GM12878 (cell line): ENCODE measurements around the gene CAPN2.

Experiments
- BRCA1 ChIP-seq: IDR thresholded peaks from 2 replicates; pipeline ENCODE4 v1.6.1; 2011; ENCODE audit warnings: low read depth, low read length, improper control_type of control experiment
- ESRRA ChIP-seq: IDR thresholded peaks from 2 replicates; pipeline ENCODE4 v1.6.1; 2012; ENCODE audit warnings: mild to moderate bottlenecking, low read length, improper control_type of control experiment
- FOXM1 ChIP-seq: IDR thresholded peaks from 2 replicates; pipeline ENCODE4 v1.6.1; 2012; ENCODE audit warnings: low read depth, mild to moderate bottlenecking, inconsistent platforms, low read length, moderate library complexity
- PAX8 ChIP-seq: fragments of 450-650 bp; IDR thresholded peaks from 2 replicates; pipeline ENCODE4 v1.6.1; 2017; ENCODE audit warnings: mild to moderate bottlenecking, moderate library complexity
- POLR2A ChIP-seq: IDR thresholded peaks from 2 replicates; pipeline ENCODE4 v1.6.1; 2011; ENCODE audit warnings: low read depth, mild to moderate bottlenecking, low read length
- POLR2AphosphoS5 ChIP-seq: IDR thresholded peaks from 2 replicates; pipeline ENCODE4 v1.6.1; 2011; ENCODE audit warnings: mild to moderate bottlenecking, low read length, inconsistent platforms
- RAD21 ChIP-seq: IDR thresholded peaks from 2 replicates; pipeline ENCODE4 v1.6.1; 2011; ENCODE audit warnings: mild to moderate bottlenecking, low read depth, low read length, moderate library complexity; ENCODE audit not compliant: insufficient read depth
- SPI1 ChIP-seq: IDR thresholded peaks from 2 replicates; pipeline ENCODE4 v1.6.1; 2011; ENCODE audit warnings: low read depth, mild to moderate bottlenecking, low read length, moderate library complexity, borderline replicate concordance; ENCODE audit not compliant: insufficient read depth
- TCF12 ChIP-seq: IDR thresholded peaks from 2 replicates; pipeline ENCODE4 v1.6.1; 2011; ENCODE audit warnings: low read depth, mild to moderate bottlenecking, low read length
- YBX1 ChIP-seq: fragments of 450-650 bp; IDR thresholded peaks from 2 replicates; pipeline ENCODE4 v1.6.1; 2016; ENCODE audit warnings: antibody characterized with exemption
- TF ChIP-seq, protein P1 (sequence below): IDR thresholded peaks from 2 replicates; pipeline ENCODE4 v1.6.1; 2012; ENCODE audit warnings: low read depth, low read length, improper control_type of control experiment
- TF ChIP-seq, protein P2 (sequence below), 3 experiments: IDR thresholded peaks in 2 of 3; conservative IDR thresholded peaks in 1 of 3; 2 replicates each; pipeline ENCODE4 v1.5.1; 2011; ENCODE audit warnings: low read depth in 3 of 3, low read length in 3 of 3, mild to moderate bottlenecking in 3 of 3, control low read depth in 2 of 3, moderate library complexity in 2 of 3, inconsistent platforms in 1 of 3, mixed read lengths in 1 of 3; ENCODE audit not compliant: control insufficient read depth in 2 of 3, insufficient read depth in 1 of 3; ENCODE audit errors: extremely low read depth in 1 of 3
- TF ChIP-seq, protein P3 (sequence below): IDR thresholded peaks from 2 replicates; pipeline ENCODE4 v1.6.1; 2012; ENCODE audit warnings: mild to moderate bottlenecking, low read depth, low read length

DNA sequence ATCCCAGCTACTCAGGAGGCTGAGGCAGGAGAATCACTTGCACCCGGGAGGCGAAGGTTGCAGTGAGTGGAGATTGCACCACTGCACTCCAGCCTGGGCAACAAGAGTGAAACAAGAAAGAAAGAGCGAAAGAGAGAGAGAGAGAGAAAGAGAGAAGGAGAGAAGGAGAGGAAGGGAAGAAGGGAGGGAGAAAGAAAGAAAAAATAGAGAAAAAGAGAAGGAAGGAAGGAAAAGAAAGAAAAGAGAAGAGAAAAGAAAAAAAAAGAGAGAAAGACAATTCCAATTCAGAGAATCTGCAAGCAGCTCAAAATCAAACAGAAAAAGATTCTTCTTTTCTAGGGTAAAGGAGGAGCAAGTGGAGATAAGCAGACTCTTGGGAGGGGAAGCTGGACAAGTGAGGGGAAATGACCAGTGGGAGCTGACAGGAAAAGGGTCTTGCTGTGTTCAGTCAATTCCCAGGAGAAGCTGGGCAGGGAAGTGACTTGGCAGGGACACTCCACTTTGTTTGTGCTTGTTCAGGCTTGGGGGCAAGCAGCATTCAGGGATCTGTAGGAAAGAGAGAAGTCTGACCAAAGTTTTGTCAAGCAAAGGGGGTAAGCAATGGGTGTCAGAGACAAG is 3.6 kb upstream of the CAPN2 start:
- TF ChIP-seq TCF12 = no peak
- no peak for TF ChIP-seq BRCA1
- TF ChIP-seq YBX1 = no peak
- TF ChIP-seq FOXM1 = no peak
- TF ChIP-seq POLR2AphosphoS5 = no peak
- TF ChIP-seq, protein P1, sequence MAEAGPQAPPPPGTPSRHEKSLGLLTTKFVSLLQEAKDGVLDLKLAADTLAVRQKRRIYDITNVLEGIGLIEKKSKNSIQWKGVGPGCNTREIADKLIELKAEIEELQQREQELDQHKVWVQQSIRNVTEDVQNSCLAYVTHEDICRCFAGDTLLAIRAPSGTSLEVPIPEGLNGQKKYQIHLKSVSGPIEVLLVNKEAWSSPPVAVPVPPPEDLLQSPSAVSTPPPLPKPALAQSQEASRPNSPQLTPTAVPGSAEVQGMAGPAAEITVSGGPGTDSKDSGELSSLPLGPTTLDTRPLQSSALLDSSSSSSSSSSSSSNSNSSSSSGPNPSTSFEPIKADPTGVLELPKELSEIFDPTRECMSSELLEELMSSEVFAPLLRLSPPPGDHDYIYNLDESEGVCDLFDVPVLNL = no peak
- TF ChIP-seq ESRRA = no peak
- TF ChIP-seq, protein P2, sequence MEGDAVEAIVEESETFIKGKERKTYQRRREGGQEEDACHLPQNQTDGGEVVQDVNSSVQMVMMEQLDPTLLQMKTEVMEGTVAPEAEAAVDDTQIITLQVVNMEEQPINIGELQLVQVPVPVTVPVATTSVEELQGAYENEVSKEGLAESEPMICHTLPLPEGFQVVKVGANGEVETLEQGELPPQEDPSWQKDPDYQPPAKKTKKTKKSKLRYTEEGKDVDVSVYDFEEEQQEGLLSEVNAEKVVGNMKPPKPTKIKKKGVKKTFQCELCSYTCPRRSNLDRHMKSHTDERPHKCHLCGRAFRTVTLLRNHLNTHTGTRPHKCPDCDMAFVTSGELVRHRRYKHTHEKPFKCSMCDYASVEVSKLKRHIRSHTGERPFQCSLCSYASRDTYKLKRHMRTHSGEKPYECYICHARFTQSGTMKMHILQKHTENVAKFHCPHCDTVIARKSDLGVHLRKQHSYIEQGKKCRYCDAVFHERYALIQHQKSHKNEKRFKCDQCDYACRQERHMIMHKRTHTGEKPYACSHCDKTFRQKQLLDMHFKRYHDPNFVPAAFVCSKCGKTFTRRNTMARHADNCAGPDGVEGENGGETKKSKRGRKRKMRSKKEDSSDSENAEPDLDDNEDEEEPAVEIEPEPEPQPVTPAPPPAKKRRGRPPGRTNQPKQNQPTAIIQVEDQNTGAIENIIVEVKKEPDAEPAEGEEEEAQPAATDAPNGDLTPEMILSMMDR (IDR thresholded peaks at IDR 0.05 in 2 of 3, conservative IDR thresholded peaks at IDR 0.05 in 1 of 3; ENCODE audit: control insufficient read depth in 2 of 3, extremely low read depth in 1 of 3, insufficient read depth in 1 of 3, low read depth in 3 of 3, low read length in 3 of 3) = no peak
- TF ChIP-seq, protein P3, sequence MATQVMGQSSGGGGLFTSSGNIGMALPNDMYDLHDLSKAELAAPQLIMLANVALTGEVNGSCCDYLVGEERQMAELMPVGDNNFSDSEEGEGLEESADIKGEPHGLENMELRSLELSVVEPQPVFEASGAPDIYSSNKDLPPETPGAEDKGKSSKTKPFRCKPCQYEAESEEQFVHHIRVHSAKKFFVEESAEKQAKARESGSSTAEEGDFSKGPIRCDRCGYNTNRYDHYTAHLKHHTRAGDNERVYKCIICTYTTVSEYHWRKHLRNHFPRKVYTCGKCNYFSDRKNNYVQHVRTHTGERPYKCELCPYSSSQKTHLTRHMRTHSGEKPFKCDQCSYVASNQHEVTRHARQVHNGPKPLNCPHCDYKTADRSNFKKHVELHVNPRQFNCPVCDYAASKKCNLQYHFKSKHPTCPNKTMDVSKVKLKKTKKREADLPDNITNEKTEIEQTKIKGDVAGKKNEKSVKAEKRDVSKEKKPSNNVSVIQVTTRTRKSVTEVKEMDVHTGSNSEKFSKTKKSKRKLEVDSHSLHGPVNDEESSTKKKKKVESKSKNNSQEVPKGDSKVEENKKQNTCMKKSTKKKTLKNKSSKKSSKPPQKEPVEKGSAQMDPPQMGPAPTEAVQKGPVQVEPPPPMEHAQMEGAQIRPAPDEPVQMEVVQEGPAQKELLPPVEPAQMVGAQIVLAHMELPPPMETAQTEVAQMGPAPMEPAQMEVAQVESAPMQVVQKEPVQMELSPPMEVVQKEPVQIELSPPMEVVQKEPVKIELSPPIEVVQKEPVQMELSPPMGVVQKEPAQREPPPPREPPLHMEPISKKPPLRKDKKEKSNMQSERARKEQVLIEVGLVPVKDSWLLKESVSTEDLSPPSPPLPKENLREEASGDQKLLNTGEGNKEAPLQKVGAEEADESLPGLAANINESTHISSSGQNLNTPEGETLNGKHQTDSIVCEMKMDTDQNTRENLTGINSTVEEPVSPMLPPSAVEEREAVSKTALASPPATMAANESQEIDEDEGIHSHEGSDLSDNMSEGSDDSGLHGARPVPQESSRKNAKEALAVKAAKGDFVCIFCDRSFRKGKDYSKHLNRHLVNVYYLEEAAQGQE = no peak
- TF ChIP-seq RAD21 = no peak
- TF ChIP-seq POLR2A = no peak
- TF ChIP-seq SPI1 = no peak
- TF ChIP-seq PAX8 = no peak
